Measurements from ENCODE around the gene CERT1. TPM values are rescaled to one million over a fixed set of nuclear protein-coding genes. Genes with fewer than 3 reads are reported as not detected.

Gene CERT1
- polyA plus RNA-seq, 1 of the 3 experiments (the other 2 are of a cell fraction), result 4.5 TPM

DNA sequence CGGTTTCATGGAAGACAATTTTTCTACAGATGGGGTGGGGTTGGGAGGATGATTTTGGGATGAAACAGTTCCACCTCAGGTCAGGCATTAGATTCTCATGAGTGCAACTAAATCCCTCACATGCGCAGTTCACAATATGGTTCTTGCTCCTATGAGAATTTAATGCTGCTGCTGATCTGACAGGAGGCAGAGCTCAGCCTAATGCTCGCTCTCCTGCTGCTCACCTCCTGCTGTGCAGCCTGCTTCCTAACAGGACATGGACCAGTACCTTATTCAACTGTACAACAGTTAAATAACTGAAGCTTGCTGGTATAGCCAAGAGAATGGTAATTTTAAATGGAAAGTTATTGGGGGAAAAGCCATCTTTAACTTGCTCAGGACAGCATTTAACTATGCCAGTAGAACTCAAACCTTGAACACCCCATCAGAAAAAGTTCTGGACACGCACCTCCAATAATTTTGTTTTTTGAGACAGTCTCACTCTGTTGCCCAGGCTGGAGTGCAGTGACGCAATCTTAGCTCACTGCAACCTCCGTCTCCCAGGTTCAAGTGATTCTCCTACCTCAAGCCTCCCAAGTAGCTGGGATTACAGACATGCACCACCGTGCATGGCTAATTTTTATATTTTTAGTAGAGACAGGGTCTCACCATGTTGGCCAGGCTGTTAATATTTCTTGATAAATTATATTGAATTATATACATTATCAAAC lies 146.7 kb downstream of the CERT1 start:
- no peaks in the 10 kb centered on the region for H3K9me3 ChIP-seq
- no peaks in the 10 kb centered on the region for H3K27me3 ChIP-seq (ENCODE audit: insufficient read depth)
- H3F3A ChIP-seq (replicated peaks; ENCODE audit: insufficient read depth), result no peaks in the 10 kb centered on the region
- no peaks in the 10 kb centered on the region for H3K9me2 ChIP-seq
- peaks cover 15 to 29% of the 10 kb centered on the region in 2 experiments for H3K36me3 ChIP-seq (replicated peaks in 1 of 2; ENCODE audit: control insufficient read depth in 1 of 2, insufficient read depth in 2 of 2, low read length in 1 of 2)
- no peak overlapping the region for H3K4me2 ChIP-seq
- no peaks in the 10 kb centered on the region for H4K20me1 ChIP-seq (ENCODE audit: insufficient read depth)
- no peak overlapping the region for H3K4me3 ChIP-seq (ENCODE audit: low read depth in 2 of 2, low read length in 1 of 2)
- POLR2A ChIA-PET, result no interaction called here
- WGBS (ENCODE audit: low lambda C conversion rate), result 99% methylated on average over 7 of the region's 7 CpGs
- DNase-seq, result no peak
- H3K4me1 ChIP-seq (ENCODE audit: control insufficient read depth in 1 of 2, insufficient read depth in 2 of 2, low read depth in 1 of 2, low read length in 1 of 2), result peaks cover 0 to 7% of the 10 kb centered on the region in 2 experiments; a peak in 1 of 4 replicates
- H2AFZ ChIP-seq (ENCODE audit: low read depth), result no peak overlapping the region
- H3K9ac ChIP-seq, result no peak overlapping the region
- no peaks in the 10 kb centered on the region for H3K79me2 ChIP-seq (ENCODE audit: insufficient read depth)
- TF ChIP-seq, protein P1, sequence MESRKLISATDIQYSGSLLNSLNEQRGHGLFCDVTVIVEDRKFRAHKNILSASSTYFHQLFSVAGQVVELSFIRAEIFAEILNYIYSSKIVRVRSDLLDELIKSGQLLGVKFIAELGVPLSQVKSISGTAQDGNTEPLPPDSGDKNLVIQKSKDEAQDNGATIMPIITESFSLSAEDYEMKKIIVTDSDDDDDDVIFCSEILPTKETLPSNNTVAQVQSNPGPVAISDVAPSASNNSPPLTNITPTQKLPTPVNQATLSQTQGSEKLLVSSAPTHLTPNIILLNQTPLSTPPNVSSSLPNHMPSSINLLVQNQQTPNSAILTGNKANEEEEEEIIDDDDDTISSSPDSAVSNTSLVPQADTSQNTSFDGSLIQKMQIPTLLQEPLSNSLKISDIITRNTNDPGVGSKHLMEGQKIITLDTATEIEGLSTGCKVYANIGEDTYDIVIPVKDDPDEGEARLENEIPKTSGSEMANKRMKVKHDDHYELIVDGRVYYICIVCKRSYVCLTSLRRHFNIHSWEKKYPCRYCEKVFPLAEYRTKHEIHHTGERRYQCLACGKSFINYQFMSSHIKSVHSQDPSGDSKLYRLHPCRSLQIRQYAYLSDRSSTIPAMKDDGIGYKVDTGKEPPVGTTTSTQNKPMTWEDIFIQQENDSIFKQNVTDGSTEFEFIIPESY (IDR thresholded peaks at IDR 0.05; ENCODE audit: borderline replicate concordance, low read depth), result no peak
- TF ChIP-seq GABPA (IDR thresholded peaks at IDR 0.05; ENCODE audit: low read depth) (no peak), TCF12 (IDR thresholded peaks at IDR 0.05) (no peak), EZH2phosphoT487 (IDR thresholded peaks at IDR 0.05; ENCODE audit: borderline replicate concordance, low read depth) (no peak), FOXJ3 (CRISPR knock-in tag; IDR thresholded peaks at IDR 0.05) (no peak), RAD21 (IDR thresholded peaks at IDR 0.05; ENCODE audit: low read length) (no peak), GATA2 (CRISPR knock-in tag; IDR thresholded peaks at IDR 0.05) (no peak), ELF1 (IDR thresholded peaks at IDR 0.05) (no peak), MEF2A (IDR thresholded peaks at IDR 0.05; ENCODE audit: borderline replicate concordance, low read depth) (no peak), TAF1 (IDR thresholded peaks at IDR 0.05; ENCODE audit: borderline replicate concordance, low read depth, low read length) (no peak), FOXM1 (IDR thresholded peaks at IDR 0.05; ENCODE audit: low read depth) (no peak)
- TF ChIP-seq, protein P2, sequence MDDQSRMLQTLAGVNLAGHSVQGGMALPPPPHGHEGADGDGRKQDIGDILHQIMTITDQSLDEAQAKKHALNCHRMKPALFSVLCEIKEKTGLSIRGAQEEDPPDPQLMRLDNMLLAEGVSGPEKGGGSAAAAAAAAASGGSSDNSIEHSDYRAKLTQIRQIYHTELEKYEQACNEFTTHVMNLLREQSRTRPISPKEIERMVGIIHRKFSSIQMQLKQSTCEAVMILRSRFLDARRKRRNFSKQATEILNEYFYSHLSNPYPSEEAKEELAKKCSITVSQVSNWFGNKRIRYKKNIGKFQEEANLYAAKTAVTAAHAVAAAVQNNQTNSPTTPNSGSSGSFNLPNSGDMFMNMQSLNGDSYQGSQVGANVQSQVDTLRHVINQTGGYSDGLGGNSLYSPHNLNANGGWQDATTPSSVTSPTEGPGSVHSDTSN (IDR thresholded peaks at IDR 0.05), result no peak
- TF ChIP-seq, protein P3, sequence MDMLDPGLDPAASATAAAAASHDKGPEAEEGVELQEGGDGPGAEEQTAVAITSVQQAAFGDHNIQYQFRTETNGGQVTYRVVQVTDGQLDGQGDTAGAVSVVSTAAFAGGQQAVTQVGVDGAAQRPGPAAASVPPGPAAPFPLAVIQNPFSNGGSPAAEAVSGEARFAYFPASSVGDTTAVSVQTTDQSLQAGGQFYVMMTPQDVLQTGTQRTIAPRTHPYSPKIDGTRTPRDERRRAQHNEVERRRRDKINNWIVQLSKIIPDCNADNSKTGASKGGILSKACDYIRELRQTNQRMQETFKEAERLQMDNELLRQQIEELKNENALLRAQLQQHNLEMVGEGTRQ (IDR thresholded peaks at IDR 0.05; ENCODE audit: borderline replicate concordance, low read depth, low read length), result no peak
- TF ChIP-seq, protein P4, sequence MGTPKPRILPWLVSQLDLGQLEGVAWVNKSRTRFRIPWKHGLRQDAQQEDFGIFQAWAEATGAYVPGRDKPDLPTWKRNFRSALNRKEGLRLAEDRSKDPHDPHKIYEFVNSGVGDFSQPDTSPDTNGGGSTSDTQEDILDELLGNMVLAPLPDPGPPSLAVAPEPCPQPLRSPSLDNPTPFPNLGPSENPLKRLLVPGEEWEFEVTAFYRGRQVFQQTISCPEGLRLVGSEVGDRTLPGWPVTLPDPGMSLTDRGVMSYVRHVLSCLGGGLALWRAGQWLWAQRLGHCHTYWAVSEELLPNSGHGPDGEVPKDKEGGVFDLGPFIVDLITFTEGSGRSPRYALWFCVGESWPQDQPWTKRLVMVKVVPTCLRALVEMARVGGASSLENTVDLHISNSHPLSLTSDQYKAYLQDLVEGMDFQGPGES (IDR thresholded peaks at IDR 0.05; ENCODE audit: low read depth, low read length), result no peak
- TF ChIP-seq, protein P5, sequence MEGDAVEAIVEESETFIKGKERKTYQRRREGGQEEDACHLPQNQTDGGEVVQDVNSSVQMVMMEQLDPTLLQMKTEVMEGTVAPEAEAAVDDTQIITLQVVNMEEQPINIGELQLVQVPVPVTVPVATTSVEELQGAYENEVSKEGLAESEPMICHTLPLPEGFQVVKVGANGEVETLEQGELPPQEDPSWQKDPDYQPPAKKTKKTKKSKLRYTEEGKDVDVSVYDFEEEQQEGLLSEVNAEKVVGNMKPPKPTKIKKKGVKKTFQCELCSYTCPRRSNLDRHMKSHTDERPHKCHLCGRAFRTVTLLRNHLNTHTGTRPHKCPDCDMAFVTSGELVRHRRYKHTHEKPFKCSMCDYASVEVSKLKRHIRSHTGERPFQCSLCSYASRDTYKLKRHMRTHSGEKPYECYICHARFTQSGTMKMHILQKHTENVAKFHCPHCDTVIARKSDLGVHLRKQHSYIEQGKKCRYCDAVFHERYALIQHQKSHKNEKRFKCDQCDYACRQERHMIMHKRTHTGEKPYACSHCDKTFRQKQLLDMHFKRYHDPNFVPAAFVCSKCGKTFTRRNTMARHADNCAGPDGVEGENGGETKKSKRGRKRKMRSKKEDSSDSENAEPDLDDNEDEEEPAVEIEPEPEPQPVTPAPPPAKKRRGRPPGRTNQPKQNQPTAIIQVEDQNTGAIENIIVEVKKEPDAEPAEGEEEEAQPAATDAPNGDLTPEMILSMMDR (IDR thresholded peaks at IDR 0.05), result no peak
- CTCF ChIA-PET, result no interaction called here
- no peak overlapping the region for H3K27ac ChIP-seq (ENCODE audit: low read depth in 2 of 2, low read length in 1 of 2)

Measured in SK-N-SH (cell line).